Stimulated activated CD8-positive, alpha-beta memory T cell treated with anti-CD3 and anti-CD28 coated beads, Interleukin-4, amount 100 ng/mL, for 1 hour (primary cell): Measurements from ENCODE around the gene GGA3.
A peak's percentile ranks its signal among the peaks of the same experiment; 100 is the strongest.
"Not testable (repeated sequence)": the region's sequence is repeated elsewhere in the genome, so short reads cannot be mapped to it uniquely, and the experiment has no call there.

Source experiments
- DNase-seq, 2 donors: peaks; one replicate each; pipeline ENCODE4 v3.0.0-alpha.2; 2020; ENCODE audit warnings: low read depth in 2 of 2, low spot score in 1 of 2

The GGA3 gene

GRCh38 chr17:75271955-75272847 is 10.8 kb upstream of the GGA3 start:
- DNase-seq: no peak

DNA sequence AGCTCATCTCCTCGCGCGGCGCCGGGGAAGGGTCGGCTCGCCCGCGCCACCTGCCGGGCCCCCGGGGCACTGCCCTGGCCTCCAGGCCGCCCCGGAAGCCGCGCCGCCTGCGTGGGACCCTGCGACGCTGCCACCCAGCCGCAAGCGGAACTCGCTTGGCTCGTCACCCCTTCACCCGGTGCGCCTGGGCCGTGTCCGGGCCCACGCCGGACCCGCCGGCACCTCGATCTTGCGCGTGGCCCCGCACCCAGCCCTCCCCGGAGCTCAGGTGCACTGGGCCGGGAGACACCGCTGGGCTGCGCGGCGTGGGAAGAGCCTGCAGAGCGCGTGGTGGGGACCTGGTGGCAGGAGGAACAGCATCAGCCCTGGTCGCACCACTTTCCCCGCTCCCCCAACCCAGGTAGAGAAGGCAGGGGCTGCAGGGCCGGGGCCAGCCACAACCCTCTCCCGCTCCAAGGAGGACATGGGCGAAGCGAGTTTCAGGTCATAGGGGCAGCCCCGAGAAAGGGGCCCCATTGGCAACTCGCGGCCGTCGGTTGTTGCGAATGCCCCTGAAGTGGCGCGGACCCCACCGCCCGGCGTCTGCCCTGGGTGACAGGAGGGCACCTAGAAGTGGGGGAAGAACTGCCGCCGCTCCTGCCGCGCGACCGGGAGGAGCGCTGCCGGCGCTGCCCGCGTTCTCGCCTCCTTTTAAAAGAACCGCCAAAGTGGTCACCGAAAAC is 10.0 kb upstream of the GGA3 start:
- peak; percentile 61 to 74 for DNase-seq

DNA sequence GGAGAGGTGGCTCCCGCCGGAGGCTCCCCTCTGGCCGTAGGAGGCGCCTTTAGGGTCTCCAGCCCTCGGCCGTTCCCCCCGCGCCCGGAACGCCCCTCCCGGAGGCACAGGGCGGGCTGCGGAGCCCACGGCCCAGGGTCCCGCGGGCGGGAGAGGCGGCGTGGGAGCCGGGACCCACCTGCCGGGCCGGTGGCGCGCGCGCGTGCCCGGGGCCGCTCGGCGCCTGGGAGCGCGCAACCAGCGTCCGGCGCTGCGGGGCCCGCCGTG is 9.5 kb upstream of the GGA3 start, which contains the start of gene MIF4GD:
TSS of gene MIF4GD (minus strand) at position 266 of the 267 bp plus-strand sequence. CDS start 1,036 bp downstream, outside the sequence.
- DNase-seq: no peak

- DNase-seq: peak in 1 of 2 donors; percentile 7
Observed at GRCh38 chr17:75270218-75270965, 9.0 kb upstream of the GGA3 start.

DNA sequence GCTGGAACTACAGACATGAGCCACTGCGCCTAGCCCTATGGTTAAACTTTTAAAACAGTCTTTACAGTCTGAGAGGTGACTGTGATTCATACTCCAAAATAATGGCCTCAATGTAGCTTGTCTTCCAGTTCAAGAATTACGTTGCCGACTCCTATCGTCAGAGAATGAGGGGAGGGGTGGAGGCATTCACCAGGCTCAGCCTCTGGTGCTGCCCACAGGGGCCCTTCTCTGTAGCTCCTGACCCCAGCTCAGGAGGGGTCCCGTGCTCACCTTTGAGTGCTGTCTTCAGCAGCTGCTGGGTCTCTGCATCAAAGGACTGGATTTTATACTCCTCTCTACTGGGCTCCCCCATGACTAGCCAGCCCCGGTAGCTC is 8.4 kb upstream of the GGA3 start:
- DNase-seq: no peak

- DNase-seq: no peak
Observed at GRCh38 chr17:75267411-75268232, 6.2 kb upstream of the GGA3 start.

- DNase-seq: no peak
Observed at GRCh38 chr17:75267153-75267410, 5.7 kb upstream of the GGA3 start.

DNA sequence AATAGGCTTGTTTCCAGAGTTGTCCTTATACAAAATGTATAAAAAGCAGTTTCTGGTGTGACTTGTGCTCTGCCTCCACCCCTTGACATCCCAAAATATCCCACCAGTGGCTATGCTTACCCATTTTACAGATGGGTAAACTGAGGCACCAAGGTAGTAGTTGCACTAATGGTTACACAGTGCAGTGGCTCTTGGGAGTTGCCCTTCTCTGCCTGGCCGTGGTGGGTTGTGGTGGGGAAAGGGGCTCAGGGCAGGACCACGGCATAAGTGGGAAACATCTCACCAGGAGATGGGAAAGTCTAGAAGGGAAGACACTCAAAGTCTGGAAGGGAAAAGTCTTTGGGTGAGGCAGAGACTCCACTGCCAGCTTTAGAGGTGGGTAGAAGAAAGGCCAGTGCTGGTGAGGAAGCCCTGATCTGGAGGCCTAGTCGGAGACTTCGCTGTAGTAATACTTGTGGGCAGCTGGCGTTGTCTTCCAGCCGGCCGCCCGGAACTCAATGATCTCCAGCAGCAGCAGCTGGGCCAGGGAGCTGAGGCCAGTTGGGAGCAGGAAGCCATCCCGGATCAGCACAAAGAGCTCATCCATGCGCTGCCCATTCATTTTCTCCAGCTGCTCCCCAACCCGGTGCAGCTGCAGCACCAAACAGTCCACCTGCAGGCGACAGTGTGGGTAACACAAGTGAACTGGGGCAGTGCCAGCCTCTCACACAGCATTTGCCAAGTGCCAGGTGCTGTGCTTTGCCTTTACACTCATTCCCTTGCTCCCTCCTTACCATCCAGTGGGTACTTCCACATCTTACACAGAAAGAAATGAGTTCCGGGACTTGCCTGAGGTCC is 5.1 kb upstream of the GGA3 start:
- no peak for DNase-seq

- no peak for DNase-seq
Observed at GRCh38 chr17:75265614-75266315, 4.4 kb upstream of the GGA3 start.

DNA sequence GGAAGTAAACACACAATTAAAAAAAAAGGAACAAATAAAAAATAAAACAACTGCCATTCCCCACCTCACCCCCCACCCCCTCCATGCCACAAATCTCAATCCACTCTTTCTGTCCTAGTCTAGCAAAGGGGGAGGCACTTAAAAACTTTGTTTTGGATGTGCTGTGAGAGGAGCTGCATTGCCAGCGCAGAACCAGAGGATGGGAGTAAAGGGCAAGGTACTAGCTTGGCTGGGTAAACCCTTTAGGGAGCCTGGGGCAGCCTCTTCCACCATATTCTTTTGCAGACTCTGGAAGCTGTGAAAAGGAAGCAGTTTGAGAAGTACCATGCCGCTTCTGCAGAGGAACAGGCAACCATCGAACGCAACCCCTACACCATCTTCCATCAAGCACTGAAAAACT is 1.6 kb upstream of the GGA3 start:
- DNase-seq: no peak

DNA sequence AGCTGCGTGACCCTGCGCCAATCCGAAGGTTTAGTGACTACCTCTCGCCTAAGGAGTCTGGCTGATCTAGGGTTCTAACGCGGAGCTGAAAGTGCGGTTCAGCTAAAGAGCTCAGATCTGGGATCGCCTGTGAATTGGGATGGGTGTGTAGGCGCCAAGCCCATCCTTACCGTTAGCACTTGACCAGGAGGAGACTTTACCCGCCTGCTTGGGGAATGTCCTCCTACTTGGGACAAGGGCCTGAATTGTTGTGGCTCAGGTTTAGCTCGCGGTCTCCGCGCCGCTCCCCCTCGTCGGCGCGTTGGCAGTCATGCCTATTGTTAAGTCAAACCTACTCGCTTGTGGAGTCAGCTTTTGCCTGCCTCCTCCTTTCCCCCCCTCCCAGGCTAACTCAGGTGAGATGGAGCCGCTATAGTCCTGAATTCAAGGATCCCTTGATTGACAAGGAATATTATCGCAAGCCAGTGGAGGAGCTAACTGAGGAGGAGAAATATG is 753 bp upstream of the GGA3 start:
- no peak for DNase-seq

- no peak for DNase-seq
Observed at GRCh38 chr17:75260641-75261335, 618 bp downstream of the GGA3 start.

DNA sequence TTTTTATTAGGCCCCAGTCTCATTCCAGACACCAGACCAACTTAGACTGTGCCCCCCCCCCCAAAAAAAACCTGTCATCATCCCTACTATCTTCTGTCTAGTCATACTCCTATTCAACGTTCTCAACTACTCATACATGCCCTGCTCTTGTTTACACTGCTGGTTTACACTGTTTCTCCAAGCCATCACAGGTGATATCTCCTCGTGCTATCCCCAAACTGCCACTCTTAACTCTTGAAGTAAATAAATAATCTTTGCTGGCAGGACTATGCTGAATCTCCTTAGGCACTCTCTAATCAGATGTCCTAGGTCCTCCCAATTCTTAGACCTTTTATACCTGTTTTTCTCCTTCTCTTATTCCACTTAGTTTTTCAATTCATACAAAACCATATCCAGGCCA is 4.2 kb downstream of the GGA3 start:
- DNase-seq: not testable (repeated sequence)

GRCh38 chr17:75255954-75256698 is 5.3 kb downstream of the GGA3 start:
- not testable (repeated sequence) for DNase-seq

GRCh38 chr17:75252039-75252816 is 9.2 kb downstream of the GGA3 start:
- no peak for DNase-seq

DNA sequence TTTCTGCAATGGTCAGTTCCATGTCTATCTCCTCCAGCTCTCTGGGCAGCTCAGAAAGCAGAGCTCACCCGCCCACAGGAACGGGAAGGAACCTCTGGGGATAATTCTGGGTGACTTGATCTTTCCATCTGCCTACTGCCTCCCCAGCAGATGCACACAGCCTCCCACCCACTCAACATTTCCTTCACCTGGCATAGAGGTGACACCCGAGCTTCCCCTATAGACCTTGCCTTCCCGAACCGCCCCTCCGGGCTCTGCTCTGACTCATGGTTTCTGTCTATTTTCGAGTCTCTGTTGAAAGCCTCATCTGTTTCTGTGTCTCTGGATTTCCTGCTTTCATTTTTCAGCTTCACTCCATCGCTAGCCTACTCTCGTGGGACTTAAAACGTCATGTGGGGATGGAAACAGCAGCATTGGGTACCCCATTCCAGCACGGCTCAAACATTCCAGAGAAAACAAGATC is 11.4 kb downstream of the GGA3 start:
- DNase-seq: peak in 1 of 2 donors; percentile 52

DNA sequence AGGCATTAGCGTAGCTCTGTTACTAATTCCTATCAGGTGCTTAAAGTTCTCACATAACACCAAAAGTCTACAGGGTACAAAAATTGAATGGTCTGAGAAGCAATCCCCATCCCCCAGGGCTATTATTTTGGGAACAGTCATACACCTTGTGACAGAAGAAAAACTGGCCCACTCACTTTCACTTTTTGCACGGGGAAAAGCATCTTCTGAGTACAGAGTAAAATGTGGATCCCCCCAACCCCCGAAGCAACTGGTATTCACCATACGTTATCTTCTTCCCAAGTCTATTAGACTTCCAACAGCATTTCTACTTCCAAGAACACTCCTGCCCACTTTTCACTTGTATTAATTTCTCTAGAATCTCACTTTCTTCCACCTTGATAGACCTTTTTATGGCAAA is 11.8 kb downstream of the GGA3 start:
- DNase-seq: no peak
